ENCODE data around the gene DBI.

- TF ChIP-seq, protein P1, sequence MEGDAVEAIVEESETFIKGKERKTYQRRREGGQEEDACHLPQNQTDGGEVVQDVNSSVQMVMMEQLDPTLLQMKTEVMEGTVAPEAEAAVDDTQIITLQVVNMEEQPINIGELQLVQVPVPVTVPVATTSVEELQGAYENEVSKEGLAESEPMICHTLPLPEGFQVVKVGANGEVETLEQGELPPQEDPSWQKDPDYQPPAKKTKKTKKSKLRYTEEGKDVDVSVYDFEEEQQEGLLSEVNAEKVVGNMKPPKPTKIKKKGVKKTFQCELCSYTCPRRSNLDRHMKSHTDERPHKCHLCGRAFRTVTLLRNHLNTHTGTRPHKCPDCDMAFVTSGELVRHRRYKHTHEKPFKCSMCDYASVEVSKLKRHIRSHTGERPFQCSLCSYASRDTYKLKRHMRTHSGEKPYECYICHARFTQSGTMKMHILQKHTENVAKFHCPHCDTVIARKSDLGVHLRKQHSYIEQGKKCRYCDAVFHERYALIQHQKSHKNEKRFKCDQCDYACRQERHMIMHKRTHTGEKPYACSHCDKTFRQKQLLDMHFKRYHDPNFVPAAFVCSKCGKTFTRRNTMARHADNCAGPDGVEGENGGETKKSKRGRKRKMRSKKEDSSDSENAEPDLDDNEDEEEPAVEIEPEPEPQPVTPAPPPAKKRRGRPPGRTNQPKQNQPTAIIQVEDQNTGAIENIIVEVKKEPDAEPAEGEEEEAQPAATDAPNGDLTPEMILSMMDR (IDR thresholded peaks at IDR 0.05; ENCODE audit: low read length): no peak
- TF ChIP-seq EZH2 (optimal IDR thresholded peaks at IDR 0.05; ENCODE audit: low read depth, low read length): no peak
These were observed 42.0 kb upstream of the DBI start for GRCh38 chr2:119324685-119325270.
